Cardiac fibroblast (primary cell): ENCODE results near the gene CELSR1.

Experiments
- DNase-seq, 2 donors: peaks; one replicate each; pipeline versions ENCODE4 v3.0.0 to v3.0.0-alpha.2; 2010; ENCODE audit warnings: low read depth in 2 of 2
- H3K4me3 ChIP-seq, 2 donors: replicated peaks in 1 of 2; 1 replicate in 1 of 2; 2 replicates in 1 of 2; pipeline ENCODE4 v1.5.1; 2011; ENCODE audit warnings: low read depth in 2 of 2, low read length in 2 of 2, mild to moderate bottlenecking in 2 of 2, moderate library complexity in 1 of 2
- CTCF ChIP-seq: IDR thresholded peaks from one replicate; pipeline ENCODE4 v1.5.1; 2011; ENCODE audit warnings: low read depth, mild to moderate bottlenecking, low read length, inconsistent platforms

CELSR1 gene

DNA sequence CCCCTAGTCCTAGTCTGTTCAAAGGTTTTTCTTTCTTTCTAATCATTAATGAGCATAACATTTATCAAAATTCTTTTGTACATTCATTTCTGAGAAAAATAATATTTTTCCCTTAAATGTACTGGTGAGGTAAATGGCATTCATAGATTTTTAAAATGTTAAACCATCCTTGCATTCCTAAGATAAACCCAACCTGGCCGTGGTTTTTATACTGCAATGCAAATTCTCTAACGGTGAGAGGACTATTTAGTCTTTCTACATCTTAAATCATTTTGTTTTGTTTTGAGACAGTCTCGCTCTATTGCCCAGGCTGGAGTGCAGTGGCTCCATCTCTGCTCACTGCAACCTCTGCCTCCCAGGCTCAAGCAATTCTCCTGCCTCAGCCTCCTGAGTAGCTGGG is 161.3 kb downstream of the CELSR1 start:
- no peak for TF ChIP-seq CTCF
- DNase-seq: no peak
- no peak overlapping the region for H3K4me3 ChIP-seq

GRCh38 chr22:46374663-46375474 is 162.6 kb downstream of the CELSR1 start:
- no peak overlapping the region for H3K4me3 ChIP-seq
- TF ChIP-seq CTCF: no peak
- no peak for DNase-seq

DNA sequence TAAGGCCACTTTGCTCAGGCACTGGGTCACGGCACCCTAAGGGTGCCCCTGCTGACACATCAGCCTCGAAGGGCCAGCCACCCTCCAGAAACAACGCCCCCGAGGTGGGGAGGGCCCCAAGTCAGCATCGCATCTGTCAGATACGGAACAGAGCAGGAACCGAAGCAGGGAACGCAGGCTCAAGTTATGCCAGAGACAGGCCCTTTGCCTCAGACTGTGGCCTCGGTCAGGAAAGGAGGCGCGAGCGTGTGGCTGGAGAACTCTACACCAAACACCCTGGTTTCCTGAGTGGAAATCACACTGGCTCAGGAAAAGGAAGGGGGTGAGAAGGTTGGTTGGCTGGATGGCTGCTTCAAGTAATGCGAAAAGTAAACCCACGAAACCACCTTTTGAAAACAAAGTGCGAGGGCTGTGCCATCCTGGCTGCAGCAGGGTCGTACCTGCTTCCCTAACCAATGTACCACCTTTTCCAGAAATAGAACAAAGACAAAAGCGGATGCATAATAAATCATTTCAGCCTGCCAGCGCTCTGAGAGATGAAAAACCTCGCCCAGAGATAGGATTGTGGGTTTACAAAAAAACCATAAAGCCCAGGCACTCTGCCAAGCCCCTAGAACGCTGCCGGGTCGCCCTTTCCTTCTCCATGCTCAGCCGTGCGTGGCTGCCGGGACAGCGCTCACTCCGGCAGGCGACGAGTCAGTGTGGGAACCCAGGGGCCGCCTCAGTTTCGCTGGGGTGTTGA is 163.3 kb downstream of the CELSR1 start:
- DNase-seq: no peak
- TF ChIP-seq CTCF: no peak
- no peak overlapping the region for H3K4me3 ChIP-seq

- no peak for TF ChIP-seq CTCF
- DNase-seq: no peak
- no peak overlapping the region for H3K4me3 ChIP-seq
Measured at GRCh38 chr22:46373159-46373558, 164.3 kb downstream of the CELSR1 start.

DNA sequence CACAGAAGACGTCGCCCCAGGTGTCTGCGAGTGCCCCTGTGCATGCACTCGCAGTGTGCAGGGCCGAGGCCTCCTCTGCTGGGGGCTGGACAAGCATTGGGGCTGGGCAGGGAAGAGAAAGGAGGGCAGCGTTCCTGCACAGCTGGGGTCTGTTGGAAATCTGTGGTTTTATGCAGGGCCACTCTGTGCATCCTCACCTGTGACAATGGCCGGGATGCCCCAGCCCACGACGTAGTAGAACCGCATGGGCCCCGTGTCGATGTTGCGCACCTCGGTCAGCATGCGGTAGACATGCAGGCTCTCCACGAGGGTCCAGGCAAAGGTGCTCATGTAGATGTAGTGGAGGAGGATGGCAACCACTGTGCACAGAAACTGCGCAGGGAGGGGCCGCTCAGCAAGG is 164.7 kb downstream of the CELSR1 start:
- no peak for TF ChIP-seq CTCF
- no peak for DNase-seq
- H3K4me3 ChIP-seq: no peak overlapping the region

GRCh38 chr22:46371623-46372226 is 165.7 kb downstream of the CELSR1 start:
- no peak for TF ChIP-seq CTCF
- H3K4me3 ChIP-seq: no peak overlapping the region
- no peak for DNase-seq
